ENCODE measurements around the gene NYAP1.

GRCh38 chr7:100493476-100494264, 9.9 kb downstream of the NYAP1 start:
- no peak for TF ChIP-seq POLR2A (IDR thresholded peaks at IDR 0.05)
- no peak for TF ChIP-seq CTCF (IDR thresholded peaks at IDR 0.05)
- no peak for TF ChIP-seq POLR2AphosphoS5 (IDR thresholded peaks at IDR 0.05)
- no peak for TF ChIP-seq EP300 (IDR thresholded peaks at IDR 0.05)

Measured in sigmoid colon (tissue), 4 donors.